Right lobe of liver (tissue), 4 donors: Measurements from ENCODE around the gene NLGN4X.

Experiments used
- POLR2A ChIP-seq: fragments of 450-650 bp; IDR thresholded peaks from one replicate; pipeline ENCODE4 v1.6.1; 2017; ENCODE audit warnings: antibody characterized with exemption, mild to moderate bottlenecking
- TF ChIP-seq, protein P1 (sequence below), 4 donors: fragments of 200-600 bp in 3 of 4; fragments of 450-650 bp in 1 of 4; IDR thresholded peaks; one replicate each; pipeline versions ENCODE4 v1.5.1 to v1.8.0; 2016 to 2022; ENCODE audit warnings: antibody characterized with exemption in 4 of 4, mild to moderate bottlenecking in 2 of 4
- donor health status: DM: no; HTN: no; CAD: no.
- donor health status: DM: no; HTN: no; CAD: no.
- donor health status: DM: no; HTN: yes; CAD: no.

DNA sequence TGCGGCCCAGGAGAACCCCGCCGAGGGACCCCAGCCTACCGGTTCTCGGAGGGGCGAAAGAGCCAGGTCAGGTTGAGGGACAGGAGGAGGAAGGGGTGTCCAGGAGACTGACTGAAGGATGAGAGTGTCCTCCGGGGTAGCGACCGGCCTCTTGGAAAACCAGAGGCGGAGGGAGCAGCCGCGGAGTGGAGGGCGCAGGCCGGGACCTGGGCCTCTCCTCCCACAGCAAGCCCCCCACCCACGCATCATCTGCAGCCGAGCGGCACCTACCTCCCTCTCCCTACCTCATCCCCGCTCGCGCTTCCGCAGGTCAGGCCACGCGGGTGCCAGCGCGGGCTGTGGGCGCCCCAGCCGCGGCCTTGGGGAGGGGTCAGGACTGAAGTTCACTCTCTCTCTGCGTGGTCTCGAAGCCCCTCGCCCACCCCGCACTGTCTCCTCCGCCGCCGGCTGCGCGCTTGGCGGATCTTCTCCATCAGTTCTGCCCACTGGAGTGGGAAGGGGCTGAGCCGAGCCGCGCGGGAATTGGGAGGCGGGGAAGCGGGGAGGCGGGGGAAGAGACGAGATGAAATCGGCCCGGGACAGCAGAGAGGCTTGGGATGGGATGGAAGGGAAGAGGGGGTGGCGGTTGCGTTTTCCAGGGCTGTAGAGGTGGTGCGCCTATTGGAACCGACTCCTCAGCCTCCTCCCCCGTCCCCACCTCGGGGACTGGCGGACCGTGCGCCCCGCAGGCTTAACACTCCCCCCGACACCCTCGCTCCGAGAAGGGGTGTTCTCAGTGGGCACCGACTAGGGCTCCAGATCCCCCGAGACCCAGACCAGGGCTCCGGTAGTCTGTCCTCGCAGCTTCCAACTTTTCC, 1.8 kb downstream of the NLGN4X start:
- TF ChIP-seq POLR2A: no peak
- TF ChIP-seq, protein P1, sequence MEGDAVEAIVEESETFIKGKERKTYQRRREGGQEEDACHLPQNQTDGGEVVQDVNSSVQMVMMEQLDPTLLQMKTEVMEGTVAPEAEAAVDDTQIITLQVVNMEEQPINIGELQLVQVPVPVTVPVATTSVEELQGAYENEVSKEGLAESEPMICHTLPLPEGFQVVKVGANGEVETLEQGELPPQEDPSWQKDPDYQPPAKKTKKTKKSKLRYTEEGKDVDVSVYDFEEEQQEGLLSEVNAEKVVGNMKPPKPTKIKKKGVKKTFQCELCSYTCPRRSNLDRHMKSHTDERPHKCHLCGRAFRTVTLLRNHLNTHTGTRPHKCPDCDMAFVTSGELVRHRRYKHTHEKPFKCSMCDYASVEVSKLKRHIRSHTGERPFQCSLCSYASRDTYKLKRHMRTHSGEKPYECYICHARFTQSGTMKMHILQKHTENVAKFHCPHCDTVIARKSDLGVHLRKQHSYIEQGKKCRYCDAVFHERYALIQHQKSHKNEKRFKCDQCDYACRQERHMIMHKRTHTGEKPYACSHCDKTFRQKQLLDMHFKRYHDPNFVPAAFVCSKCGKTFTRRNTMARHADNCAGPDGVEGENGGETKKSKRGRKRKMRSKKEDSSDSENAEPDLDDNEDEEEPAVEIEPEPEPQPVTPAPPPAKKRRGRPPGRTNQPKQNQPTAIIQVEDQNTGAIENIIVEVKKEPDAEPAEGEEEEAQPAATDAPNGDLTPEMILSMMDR (IDR thresholded peaks at IDR 0.05): no peak
